SJCRH30 (cell line): Measurements from ENCODE around the gene MRPL45. TPM values are rescaled to one million over a fixed set of nuclear protein-coding genes. Genes with fewer than 3 reads are reported as not detected.

ENCODE experiments used
- DNase-seq, 2 experiments: peaks; one replicate each; pipeline ENCODE4 v3.0.0-alpha.2; 2015 to 2020
- H3K27ac ChIP-seq: fragments of 250-450 bp; sonication (Bioruptor Pico); 2 replicates; pipeline ENCODE4 v1.5.1; 2020; ENCODE audit warnings: mild to moderate bottlenecking, moderate library complexity
- H3K27me3 ChIP-seq: fragments of 250-450 bp; sonication (Bioruptor Pico); 2 replicates; pipeline ENCODE4 v1.5.1; 2020; ENCODE audit warnings: mild to moderate bottlenecking, moderate library complexity
- H3K36me3 ChIP-seq: fragments of 250-450 bp; sonication (Bioruptor Pico); 2 replicates; pipeline ENCODE4 v1.5.1; 2020; ENCODE audit warnings: mild to moderate bottlenecking, moderate library complexity
- H3K4me1 ChIP-seq: fragments of 250-450 bp; sonication (Bioruptor Pico); 2 replicates; pipeline ENCODE4 v1.5.1; 2020; ENCODE audit warnings: mild to moderate bottlenecking, moderate library complexity
- H3K4me3 ChIP-seq: fragments of 250-450 bp; sonication (Bioruptor Pico); 2 replicates; pipeline ENCODE4 v1.5.1; 2020; ENCODE audit warnings: mild to moderate bottlenecking, moderate library complexity
- H3K9me3 ChIP-seq: fragments of 250-450 bp; sonication (Bioruptor Pico); replicated peaks from 2 replicates; pipeline ENCODE4 v1.5.1; 2020; ENCODE audit warnings: mild to moderate bottlenecking, moderate library complexity
- total RNA-seq: library from RNA; depleted of rRNA; stranded (reverse); fragments of >200 nt; shearing (Covaris generic); gene quantifications from 2 replicates; pipeline ENCODE4 v1.2.3, GENCODE V29; 2014

Gene MRPL45
- total RNA-seq, 1 experiment from 2014 or later, result 42.3 TPM

DNA sequence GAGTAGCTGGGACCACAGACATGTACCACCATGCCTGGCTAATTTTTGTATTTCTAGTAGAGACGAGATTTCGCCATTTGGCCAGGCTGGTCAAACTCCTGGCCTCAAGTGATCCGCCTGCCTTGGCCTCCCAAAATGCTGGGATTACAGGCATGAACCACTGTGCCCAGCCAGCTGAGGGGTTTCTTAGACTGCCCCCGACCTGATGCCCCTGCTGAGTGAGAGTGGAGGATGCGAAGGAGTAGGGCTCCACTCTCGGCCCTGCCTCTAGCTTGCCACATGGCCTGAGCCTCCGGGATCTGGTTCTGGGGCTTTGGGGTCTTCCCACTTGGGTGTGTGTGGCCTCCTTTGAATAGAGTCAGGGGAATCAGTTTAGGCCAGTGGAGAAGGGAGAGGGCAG is 35.8 kb downstream of the MRPL45 start:
- Histone ChIP-seq H3K36me3 (no peaks in the 10 kb centered on the region), H3K4me1 (no peaks in the 10 kb centered on the region), H3K27ac (no peak overlapping the region), H3K9me3 (no peaks in the 10 kb centered on the region), H3K27me3 (peaks cover 11% of the 10 kb centered on the region; the same call in 1 of the 2 replicates), H3K4me3 (no peak overlapping the region)
- no peak for DNase-seq

DNA sequence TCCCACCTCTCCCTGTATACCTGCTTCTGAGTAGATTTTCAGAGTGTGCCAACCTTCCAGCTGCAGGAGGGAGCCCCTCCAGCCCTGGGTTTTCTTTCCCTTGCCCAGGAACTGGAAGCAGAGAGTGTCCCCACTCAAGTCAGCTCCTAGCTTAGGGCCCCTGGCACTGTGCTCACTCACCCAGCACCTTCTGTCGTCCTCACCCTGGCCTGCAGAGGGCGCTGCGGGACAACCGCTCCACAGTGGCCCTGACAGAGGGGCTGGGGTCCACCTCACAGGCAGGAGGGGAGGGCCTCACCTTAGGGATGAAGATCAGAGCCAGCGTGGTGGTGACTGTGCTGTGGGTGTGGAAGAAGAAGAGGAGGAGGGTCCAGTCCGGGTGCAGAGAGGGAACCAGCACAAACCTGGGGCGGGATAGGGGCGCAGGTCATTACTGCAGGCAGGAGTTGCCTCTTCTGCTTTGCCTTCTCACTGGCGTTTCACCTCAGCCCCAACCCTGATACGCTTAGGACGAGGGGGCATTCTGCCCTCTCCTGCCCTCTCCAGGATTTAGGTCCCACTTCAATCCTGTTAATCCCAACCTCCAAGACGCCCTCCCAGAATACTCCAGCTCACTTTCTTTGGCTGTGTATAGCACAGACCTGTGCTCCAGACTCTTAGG is 36.8 kb downstream of the MRPL45 start:
- Histone ChIP-seq H3K9me3 (no peaks in the 10 kb centered on the region), H3K4me3 (no peak overlapping the region), H3K27me3 (peaks cover 11% of the 10 kb centered on the region; the same call in 1 of the 2 replicates), H3K4me1 (no peaks in the 10 kb centered on the region), H3K27ac (no peak overlapping the region), H3K36me3 (no peaks in the 10 kb centered on the region)
- DNase-seq, result peak; percentile 51 to 66

DNA sequence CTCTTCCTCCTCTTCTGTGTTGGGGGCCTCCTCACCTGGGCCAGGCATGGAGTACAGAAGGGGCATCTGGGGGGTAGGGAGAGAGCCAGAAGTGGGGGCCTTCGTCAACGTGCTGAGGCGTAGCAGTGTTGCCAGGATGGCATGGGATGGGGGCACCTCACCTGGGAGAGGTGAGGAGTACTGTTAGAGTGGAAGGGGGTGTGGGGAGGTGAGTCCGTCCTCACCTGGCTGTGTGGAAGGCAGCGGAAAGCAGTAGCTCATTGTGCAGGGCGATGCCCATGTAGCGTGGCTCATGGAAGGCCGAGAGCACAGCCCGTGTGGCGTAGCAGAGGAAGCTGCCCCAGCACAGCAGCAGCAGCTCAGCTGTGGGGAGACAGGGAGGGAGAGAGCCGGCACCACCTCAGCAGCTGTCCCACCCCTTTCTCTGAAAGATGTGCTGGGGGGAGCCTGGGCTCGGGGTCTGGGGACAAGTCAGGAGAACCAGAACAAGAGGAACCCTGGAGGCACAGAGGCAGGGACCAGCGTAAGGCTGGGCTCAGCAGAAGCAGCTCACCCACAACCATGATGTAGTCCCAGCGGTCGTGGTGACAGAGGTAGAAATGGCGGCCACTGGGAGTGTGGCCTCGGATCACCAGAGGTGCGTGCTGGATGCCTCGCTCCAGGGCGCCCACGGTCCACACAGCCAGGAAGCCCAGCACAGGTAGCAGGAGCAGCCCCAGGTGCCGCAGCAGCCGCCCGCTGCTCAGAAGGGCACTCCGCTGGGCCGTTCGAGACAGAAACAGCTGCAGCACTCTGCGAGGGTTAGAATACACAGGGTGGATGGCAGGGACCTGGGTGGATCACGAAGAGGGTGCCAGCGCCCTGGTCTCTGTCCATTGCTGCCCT is 37.8 kb downstream of the MRPL45 start:
- Histone ChIP-seq H3K9me3 (no peaks in the 10 kb centered on the region), H3K27me3 (peaks cover 11% of the 10 kb centered on the region; the same call in 1 of the 2 replicates), H3K27ac (no peak overlapping the region), H3K4me3 (no peak overlapping the region), H3K36me3 (no peaks in the 10 kb centered on the region), H3K4me1 (no peaks in the 10 kb centered on the region)
- DNase-seq, result no peak

DNA sequence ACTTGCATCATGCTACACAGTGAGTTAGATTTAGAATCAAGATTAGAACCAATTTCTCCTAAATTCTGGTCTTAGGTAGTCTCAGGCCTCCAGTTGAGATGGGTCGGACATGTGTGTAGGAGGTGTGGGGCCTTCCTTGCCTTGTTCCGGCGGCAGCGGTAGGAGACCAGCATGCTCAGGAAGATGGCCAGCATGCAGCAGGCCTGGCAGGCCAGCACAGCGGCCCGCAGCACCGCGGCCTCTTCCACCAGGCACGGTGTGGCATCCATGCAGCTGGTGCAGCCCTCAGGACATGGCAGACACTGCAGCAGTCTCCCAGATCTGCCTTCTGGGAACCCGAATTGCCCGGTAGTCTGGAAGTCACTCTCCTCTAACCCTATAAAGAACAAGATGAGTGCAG is 39.9 kb downstream of the MRPL45 start:
- Histone ChIP-seq H3K27me3 (peaks cover 9% of the 10 kb centered on the region; the same call in 1 of the 2 replicates), H3K36me3 (no peaks in the 10 kb centered on the region), H3K27ac (no peak overlapping the region), H3K4me3 (no peak overlapping the region), H3K9me3 (no peaks in the 10 kb centered on the region), H3K4me1 (no peaks in the 10 kb centered on the region)
- DNase-seq, result no peak

DNA sequence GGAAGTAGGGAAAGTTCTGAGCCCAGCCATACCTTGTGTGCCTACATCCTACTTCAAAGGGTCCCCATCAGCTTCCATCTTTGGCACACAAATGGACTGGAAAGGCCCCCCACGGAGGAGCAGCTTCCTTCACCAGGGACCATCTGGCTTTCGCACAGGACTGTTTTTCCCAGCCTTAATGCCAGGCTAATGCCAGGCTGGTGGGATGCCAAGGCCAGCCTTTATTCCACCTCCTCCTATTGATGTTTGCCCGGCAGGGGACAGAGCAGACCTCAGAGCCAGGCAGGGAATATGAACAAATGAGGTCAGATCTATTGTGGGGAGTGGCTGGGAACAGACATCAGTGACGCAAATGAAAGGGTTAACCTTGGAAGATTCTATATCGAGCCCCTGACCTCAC is 41.1 kb downstream of the MRPL45 start:
- Histone ChIP-seq H3K4me1 (no peaks in the 10 kb centered on the region), H3K36me3 (no peaks in the 10 kb centered on the region), H3K9me3 (no peaks in the 10 kb centered on the region), H3K27ac (no peak overlapping the region), H3K4me3 (no peak overlapping the region), H3K27me3 (peaks cover 8% of the 10 kb centered on the region; the same call in 1 of the 2 replicates)
- no peak for DNase-seq

DNA sequence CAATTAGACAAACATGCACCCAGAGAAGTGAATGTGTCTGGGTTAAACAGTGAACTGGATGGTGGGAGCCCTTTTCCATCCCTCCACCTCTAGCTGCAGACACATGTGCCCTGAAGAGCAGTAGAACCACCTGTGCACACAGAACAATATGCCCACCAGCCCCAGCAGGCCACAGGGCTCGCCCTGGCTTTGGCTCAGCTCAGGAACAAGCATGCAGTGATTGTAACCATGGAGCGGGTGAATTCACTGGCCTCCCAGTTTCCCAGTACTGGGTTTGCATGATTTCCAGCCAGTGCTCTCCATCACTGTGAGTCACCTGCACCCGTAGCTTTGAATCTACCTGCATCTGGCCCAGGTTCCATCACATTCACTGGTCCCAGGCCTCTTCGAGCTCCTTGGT is 41.6 kb downstream of the MRPL45 start:
- Histone ChIP-seq H3K27ac (no peak overlapping the region), H3K4me3 (no peak overlapping the region), H3K9me3 (no peaks in the 10 kb centered on the region), H3K4me1 (no peaks in the 10 kb centered on the region), H3K36me3 (no peaks in the 10 kb centered on the region), H3K27me3 (peaks cover 8% of the 10 kb centered on the region; the same call in 1 of the 2 replicates)
- no peak for DNase-seq

DNA sequence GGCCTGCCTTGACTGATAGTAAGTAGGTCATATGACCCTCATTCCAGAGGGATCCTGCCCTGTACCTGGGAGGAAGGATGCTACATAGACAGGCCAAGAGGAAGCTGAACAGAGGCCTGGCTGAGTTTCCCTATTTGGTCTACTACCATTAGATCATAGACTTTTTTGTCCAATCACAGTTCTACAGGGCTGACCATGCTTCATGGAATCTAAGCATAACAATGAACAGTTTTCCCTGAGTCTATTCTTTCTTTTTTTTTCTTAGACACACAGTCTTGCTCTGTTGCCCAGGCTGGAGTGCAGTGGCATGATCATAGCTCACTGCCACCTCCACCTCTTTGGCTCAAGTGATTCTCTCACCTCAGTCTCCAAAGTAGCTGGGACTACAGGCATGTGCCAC is 42.9 kb downstream of the MRPL45 start:
- H3K36me3 ChIP-seq, result no peaks in the 10 kb centered on the region
- H3K4me3 ChIP-seq, result no peak overlapping the region
- H3K9me3 ChIP-seq, result no peaks in the 10 kb centered on the region
- H3K27ac ChIP-seq, result no peak overlapping the region
- DNase-seq, result no peak
- peaks cover 8% of the 10 kb centered on the region; the same call in 1 of the 2 replicates for H3K27me3 ChIP-seq
- H3K4me1 ChIP-seq, result no peaks in the 10 kb centered on the region

DNA sequence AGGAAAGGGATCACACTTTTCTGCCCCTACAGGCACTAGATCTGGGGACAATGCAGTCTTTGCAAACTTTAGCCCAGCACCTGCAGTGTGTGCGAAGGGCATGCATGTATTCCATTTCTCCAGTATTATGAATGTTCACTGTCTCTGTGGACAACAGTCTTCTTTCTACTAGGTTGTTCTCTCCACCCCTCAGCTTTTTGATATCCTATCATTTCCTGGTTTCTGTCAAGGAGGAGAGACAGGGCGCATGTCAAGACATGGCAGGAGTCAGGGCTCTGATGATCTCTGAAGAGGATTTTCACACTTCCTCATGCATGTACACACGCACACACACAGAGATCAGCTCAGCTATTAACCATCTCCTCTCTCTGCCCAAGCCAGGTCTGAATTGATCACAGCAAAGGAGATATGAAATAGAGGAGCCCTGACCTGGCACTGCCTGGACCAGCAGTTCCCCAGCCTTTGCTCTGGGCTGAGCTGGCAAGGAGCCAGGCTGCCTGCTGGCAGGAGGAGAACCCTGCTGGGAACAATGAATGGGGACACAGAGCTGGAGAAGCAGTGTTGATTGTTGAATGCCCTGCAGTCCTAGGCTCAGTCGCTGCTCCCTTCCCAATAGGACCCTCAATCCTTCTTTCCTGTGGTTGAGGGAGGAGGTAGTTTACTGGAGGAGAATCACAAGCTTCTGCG is 44.2 kb downstream of the MRPL45 start:
- no peak overlapping the region for H3K27ac ChIP-seq
- no peaks in the 10 kb centered on the region for H3K9me3 ChIP-seq
- peak; percentile 45 to 63 for DNase-seq

DNA sequence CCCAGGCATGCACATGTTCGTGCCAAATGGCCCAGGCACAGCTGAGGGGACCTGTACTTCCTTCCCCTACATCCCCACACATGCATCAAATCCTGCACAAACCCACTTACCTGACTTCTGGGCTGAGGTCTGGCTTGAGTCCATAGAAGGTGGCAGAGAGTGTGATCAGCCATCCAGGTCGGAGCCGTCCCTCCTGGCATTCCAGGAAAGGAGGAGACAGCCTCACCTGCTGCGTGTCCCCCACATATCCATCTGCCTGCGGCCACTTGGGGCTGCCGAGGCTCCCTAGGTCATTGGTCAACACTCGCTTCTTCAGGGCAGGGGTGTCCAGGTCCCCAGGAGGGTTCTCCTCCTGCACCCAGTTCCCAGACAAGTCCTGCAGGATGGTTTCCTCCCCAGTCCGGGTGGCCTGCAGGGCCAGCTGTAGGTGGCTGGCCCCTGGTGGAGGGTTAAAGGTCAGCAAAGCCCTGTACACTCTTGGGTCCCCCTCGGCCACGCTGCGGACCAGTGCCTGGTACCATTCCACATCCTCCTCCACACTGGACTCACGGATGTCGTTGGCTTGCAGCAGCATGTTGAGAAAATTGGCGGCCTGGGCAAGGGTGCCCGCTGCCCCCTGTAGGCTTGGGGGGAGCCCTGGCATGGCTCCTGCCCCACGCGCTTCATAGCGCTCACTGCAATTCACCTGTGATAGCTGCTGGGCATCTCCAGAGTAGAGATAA is 46.1 kb downstream of the MRPL45 start:
- no peaks in the 10 kb centered on the region for H3K36me3 ChIP-seq
- H3K27me3 ChIP-seq, result no peaks in the 10 kb centered on the region
- H3K4me1 ChIP-seq, result no peaks in the 10 kb centered on the region
- no peak overlapping the region for H3K4me3 ChIP-seq
- DNase-seq, result no peak
- no peak overlapping the region for H3K27ac ChIP-seq
- H3K9me3 ChIP-seq, result no peaks in the 10 kb centered on the region

More for the DNA sequence above, 44.2 kb downstream of the MRPL45 start:
- Histone ChIP-seq H3K4me1 (no peaks in the 10 kb centered on the region), H3K36me3 (no peaks in the 10 kb centered on the region), H3K4me3 (no peak overlapping the region), H3K27me3 (no peaks in the 10 kb centered on the region)

DNA sequence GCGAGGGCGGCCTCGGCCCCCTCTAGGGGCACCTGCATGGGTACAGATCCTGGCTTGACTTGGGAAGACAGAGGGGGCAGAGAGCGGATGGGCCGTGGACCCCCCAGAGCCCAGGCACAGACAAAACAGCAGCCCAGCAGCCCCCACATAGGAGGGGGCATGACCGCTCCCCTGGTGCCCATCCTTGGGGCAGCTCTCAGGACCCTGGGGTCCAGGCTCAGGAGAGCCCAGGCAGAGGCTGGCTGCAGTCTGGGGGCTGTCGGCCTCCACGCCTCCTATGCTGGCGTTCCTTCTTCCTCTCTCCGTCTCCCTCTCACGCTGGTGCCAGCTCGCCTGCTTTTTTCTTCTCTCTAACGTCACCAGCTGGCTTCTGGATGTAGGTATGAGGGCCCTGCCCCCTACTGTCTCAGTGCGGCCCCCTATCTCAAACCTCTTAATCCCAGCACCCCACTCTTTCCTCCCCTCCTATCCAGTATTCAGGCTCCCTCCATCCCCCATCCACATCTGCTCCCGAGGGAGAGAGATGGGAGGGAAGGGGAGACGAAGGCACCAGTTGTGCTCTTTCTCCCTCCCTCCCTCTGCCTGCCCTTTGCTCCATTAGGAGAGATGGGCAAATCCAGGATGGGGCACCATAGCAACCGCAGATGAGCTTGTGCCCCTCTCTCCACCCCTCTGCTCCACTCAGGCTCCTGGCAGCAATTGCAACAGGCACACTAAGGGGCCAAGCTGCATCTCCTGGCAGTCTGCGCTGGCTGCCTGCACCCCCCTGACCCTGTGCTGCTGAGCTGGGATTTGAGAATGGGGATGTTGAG is 46.8 kb downstream of the MRPL45 start, which contains the start of gene GPR179:
TSS of gene GPR179 (minus strand) at position 349 of the 812 bp plus-strand sequence. CDS start at position 182, 167 bp downstream.
- H3K9me3 ChIP-seq, result no peaks in the 10 kb centered on the region
- H3K4me3 ChIP-seq, result no peak within 1 kb of the TSS
- no peak within 1 kb of the TSS for H3K27ac ChIP-seq
- H3K27me3 ChIP-seq, result no peaks in the 10 kb centered on the region
- H3K36me3 ChIP-seq, result no peaks in the 10 kb centered on the region
- H3K4me1 ChIP-seq, result no peaks in the 10 kb centered on the region
- no peak for DNase-seq

DNA sequence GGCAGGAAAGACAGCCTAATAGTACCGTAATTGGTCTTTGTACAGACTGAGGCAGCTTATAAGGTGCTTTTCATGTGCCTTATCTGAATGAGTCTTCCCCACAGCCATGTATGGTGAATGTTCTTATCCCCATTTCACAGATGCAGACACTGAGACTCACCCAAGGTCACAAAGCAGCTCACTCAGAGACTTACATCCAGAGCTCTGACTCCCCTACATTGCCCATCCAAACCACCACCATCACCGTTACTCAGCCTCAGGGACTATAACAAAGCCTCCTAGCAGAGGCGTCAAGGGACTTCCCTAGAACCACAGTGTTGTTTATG is 47.4 kb downstream of the MRPL45 start:
- Histone ChIP-seq H3K9me3 (no peaks in the 10 kb centered on the region), H3K4me3 (no peak overlapping the region), H3K4me1 (no peaks in the 10 kb centered on the region), H3K27ac (no peak overlapping the region), H3K27me3 (no peaks in the 10 kb centered on the region), H3K36me3 (no peaks in the 10 kb centered on the region)
- no peak for DNase-seq

DNA sequence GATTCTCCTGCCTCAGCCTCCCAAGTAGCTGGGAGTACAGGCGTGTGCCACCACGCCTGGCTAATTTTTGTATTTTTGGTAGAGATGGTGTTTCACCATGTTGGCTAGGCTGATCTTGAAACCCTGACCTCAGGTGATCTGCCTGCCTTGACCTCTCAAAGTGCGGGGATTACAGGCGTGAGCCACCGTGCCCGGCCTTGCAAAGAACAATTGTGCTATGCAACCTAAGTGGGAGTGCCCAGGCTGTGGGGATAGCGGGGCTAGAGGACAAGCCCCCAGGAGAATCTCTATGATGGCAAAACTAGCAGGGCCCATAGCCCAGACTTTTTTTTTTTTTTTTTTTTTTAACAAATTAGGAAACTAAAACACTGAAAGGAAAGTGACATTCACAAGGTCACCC is 48.8 kb downstream of the MRPL45 start:
- H3K27me3 ChIP-seq, result no peaks in the 10 kb centered on the region
- no peak overlapping the region for H3K4me3 ChIP-seq
- H3K4me1 ChIP-seq, result no peaks in the 10 kb centered on the region
- DNase-seq, result no peak
- no peak overlapping the region for H3K27ac ChIP-seq
- no peaks in the 10 kb centered on the region for H3K9me3 ChIP-seq
- no peaks in the 10 kb centered on the region for H3K36me3 ChIP-seq

DNA sequence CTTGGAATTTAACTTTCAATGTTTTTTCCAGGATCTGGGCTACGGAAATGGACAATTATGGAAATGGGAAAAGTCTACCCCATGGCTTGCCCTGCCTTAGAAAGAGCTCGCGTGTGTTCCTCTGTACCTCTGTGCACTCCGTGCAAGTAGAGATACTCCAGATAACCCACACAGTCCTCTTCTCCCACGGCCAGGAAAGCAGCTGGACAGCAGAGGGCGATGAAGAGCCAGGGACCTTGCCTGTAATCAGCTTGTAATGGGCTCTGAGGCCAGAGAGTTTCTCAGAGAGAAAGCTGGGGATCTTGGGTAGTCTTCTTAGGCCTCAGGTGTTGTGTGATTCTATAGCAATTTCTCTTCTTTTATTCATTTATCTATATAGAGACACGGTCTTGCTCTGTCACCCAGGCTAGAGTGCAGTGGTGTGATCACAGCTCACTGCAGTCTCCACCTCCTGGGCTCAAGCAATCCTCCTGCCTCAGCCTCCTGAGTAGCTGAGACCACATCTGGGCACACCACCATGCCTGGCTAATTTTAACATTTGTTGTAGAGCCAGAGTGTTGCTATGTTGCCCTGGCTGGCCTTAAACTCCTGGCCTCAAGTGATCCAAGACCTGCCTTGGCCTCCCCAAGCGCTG is 52.2 kb downstream of the MRPL45 start:
- Histone ChIP-seq H3K27me3 (no peaks in the 10 kb centered on the region), H3K4me1 (peaks cover 5% of the 10 kb centered on the region; the same call in 1 of the 2 replicates), H3K4me3 (no peak overlapping the region), H3K9me3 (no peaks in the 10 kb centered on the region), H3K27ac (no peak overlapping the region), H3K36me3 (no peaks in the 10 kb centered on the region)
- peak; percentile 78 to 92 for DNase-seq
